AG04450 (cell line): ENCODE measurements around the gene PRDM2. TPM values are rescaled to one million over a fixed set of nuclear protein-coding genes. Genes with fewer than 3 reads are reported as not detected.

Source experiments
- CTCF ChIA-PET: fragments of 300-600, 350-600 bp; formaldehyde crosslinking; extraction: SDS; loops from one replicate; lab custom pipeline; 2022; ENCODE audit warnings: antibody characterized with exemption, inconsistent platforms; lab: Charles Lee
- POLR2A ChIA-PET: fragments of 350-600 bp; formaldehyde crosslinking; extraction: SDS; loops from one replicate; lab custom pipeline; 2021; ENCODE audit warnings: antibody characterized with exemption, inconsistent platforms; lab: Yijun Ruan, JAX
- DNase-seq: peaks from one replicate; pipeline ENCODE4 v3.0.0-alpha.2; 2011; ENCODE audit warnings: low read depth, low spot score
- H3K27ac ChIP-seq: one replicate; pipeline ENCODE4 v1.5.1; 2012; ENCODE audit warnings: low read depth, low read length, control low read depth
- H3K27me3 ChIP-seq: one replicate; pipeline ENCODE4 v1.6.0; 2012; ENCODE audit warnings: low read length; ENCODE audit not compliant: control insufficient read depth, insufficient read depth
- H3K4me3 ChIP-seq: 2 replicates; pipeline ENCODE4 v1.5.1; 2011; ENCODE audit warnings: mild to moderate bottlenecking, low read depth, low read length, control low read depth
- H3K9me3 ChIP-seq: 2 replicates; pipeline ENCODE4 v1.5.1; 2012; ENCODE audit warnings: low read length; ENCODE audit not compliant: control insufficient read depth, insufficient read depth
- CTCF ChIP-seq: IDR thresholded peaks from 2 replicates; pipeline ENCODE4 v1.5.1; 2011; ENCODE audit warnings: low read depth, low read length, control low read depth, inconsistent platforms
- polyA plus RNA-seq: library from polyadenylated mRNA; depleted of rRNA; stranded (reverse); fragments of >200 nt; gene quantifications from 2 replicates; pipeline ENCODE4 v1.2.3, GENCODE V29; 2011

The PRDM2 gene
- polyA plus RNA-seq, 1 experiment, result 16.4 TPM

- peak; percentile 64 for TF ChIP-seq CTCF
- H3K4me3 ChIP-seq, result no peak overlapping the region
- ChIA-PET CTCF (interaction anchor here (0.7 to 1.5 kb wide), 13 partner anchors 10 to 150 kb away, joined by 3 to 7 read pairs (median 3); no protein-coding TSS in a partner anchor), POLR2A (no interaction called here)
- DNase-seq, result no peak
- no peaks in the 10 kb centered on the region for H3K27me3 ChIP-seq
- H3K9me3 ChIP-seq, result no peaks in the 10 kb centered on the region; the same call in 1 of the 2 replicates
- no peak overlapping the region for H3K27ac ChIP-seq
Observed at GRCh38 chr1:13813398-13814012, 113.5 kb downstream of the PRDM2 start.

GRCh38 chr1:13814131-13814530 is 114.1 kb downstream of the PRDM2 start:
- Histone ChIP-seq H3K27me3 (no peaks in the 10 kb centered on the region), H3K27ac (no peak overlapping the region), H3K4me3 (no peak overlapping the region), H3K9me3 (no peaks in the 10 kb centered on the region; the same call in 1 of the 2 replicates)
- no peak for DNase-seq
- POLR2A ChIA-PET, result no interaction called here
- CTCF ChIA-PET, result interaction anchor here (0.6 to 1.5 kb wide), 12 partner anchors 9 to 151 kb away, joined by 3 to 7 read pairs (median 3); no protein-coding TSS in a partner anchor
- TF ChIP-seq CTCF, result no peak

GRCh38 chr1:13816016-13816760 is 116.2 kb downstream of the PRDM2 start:
- no peak for TF ChIP-seq CTCF
- no peak overlapping the region for H3K27ac ChIP-seq
- H3K9me3 ChIP-seq, result no peaks in the 10 kb centered on the region; the same call in 1 of the 2 replicates
- H3K27me3 ChIP-seq, result no peaks in the 10 kb centered on the region
- ChIA-PET POLR2A (no interaction called here), CTCF (interaction anchor here (1.2 kb wide), 1 partner anchor 151 kb away, joined by 3 read pairs; no protein-coding TSS in a partner anchor)
- H3K4me3 ChIP-seq, result no peak overlapping the region
- DNase-seq, result no peak

GRCh38 chr1:13817906-13818305 is 117.9 kb downstream of the PRDM2 start:
- no peak overlapping the region for H3K4me3 ChIP-seq
- H3K9me3 ChIP-seq, result no peaks in the 10 kb centered on the region; the same call in 1 of the 2 replicates
- POLR2A ChIA-PET, result no interaction called here
- CTCF ChIA-PET, result no interaction called here
- H3K27me3 ChIP-seq, result no peaks in the 10 kb centered on the region
- DNase-seq, result no peak
- H3K27ac ChIP-seq, result no peak overlapping the region
- no peak for TF ChIP-seq CTCF

- ChIA-PET POLR2A (no interaction called here), CTCF (interaction anchor here (0.7 to 1.1 kb wide), 2 partner anchors 10 to 49 kb away, joined by 3 to 5 read pairs; no protein-coding TSS in a partner anchor)
- no peak overlapping the region for H3K4me3 ChIP-seq
- TF ChIP-seq CTCF, result no peak
- no peaks in the 10 kb centered on the region for H3K9me3 ChIP-seq
- H3K27me3 ChIP-seq, result no peaks in the 10 kb centered on the region
- no peak for DNase-seq
- H3K27ac ChIP-seq, result no peak overlapping the region
Observed at GRCh38 chr1:13818926-13819325, 118.9 kb downstream of the PRDM2 start.
